Right lobe of liver (tissue), 4 donors: ENCODE data around the gene MC3R.

Experiments
- CTCF ChIP-seq, 4 donors: fragments of 200-600 bp in 3 of 4; fragments of 450-650 bp in 1 of 4; IDR thresholded peaks; one replicate each; pipeline versions ENCODE4 v1.5.1 to v1.8.0; 2016 to 2022; ENCODE audit warnings: antibody characterized with exemption in 4 of 4, mild to moderate bottlenecking in 2 of 4
- POLR2A ChIP-seq: fragments of 450-650 bp; IDR thresholded peaks from one replicate; pipeline ENCODE4 v1.6.1; 2017; ENCODE audit warnings: antibody characterized with exemption, mild to moderate bottlenecking
- donor health status: DM: no; HTN: no; CAD: no.
- donor health status: DM: no; HTN: no; CAD: no.
- donor health status: DM: no; HTN: yes; CAD: no.

- TF ChIP-seq CTCF (IDR thresholded peaks at IDR 0.05), result no peak
- TF ChIP-seq POLR2A, result no peak
Observed at GRCh38 chr20:56208121-56208520, 40.4 kb upstream of the MC3R start.
